Subcutaneous adipose tissue (tissue), 4 donors: ENCODE results near the gene ACSS2. TPM values are rescaled to one million over a fixed set of nuclear protein-coding genes. Genes with fewer than 3 reads are reported as not detected.

Source experiments
- total RNA-seq, 4 donors: library from RNA; depleted of rRNA; stranded (reverse); fragments of >200 nt; gene quantifications; one replicate each; pipeline ENCODE4 v1.1.0, GENCODE V29; 2016
- TF ChIP-seq, protein P1 (sequence below): fragments of 450-650 bp; IDR thresholded peaks from one replicate; pipeline ENCODE4 v1.5.1; 2016; ENCODE audit warnings: low read depth, mild to moderate bottlenecking, control low read depth, antibody characterized with exemption, moderate library complexity

ACSS2 gene
- total RNA-seq, 4 donors from 2014 or later = 97.4 to 252 (median 136) TPM

DNA sequence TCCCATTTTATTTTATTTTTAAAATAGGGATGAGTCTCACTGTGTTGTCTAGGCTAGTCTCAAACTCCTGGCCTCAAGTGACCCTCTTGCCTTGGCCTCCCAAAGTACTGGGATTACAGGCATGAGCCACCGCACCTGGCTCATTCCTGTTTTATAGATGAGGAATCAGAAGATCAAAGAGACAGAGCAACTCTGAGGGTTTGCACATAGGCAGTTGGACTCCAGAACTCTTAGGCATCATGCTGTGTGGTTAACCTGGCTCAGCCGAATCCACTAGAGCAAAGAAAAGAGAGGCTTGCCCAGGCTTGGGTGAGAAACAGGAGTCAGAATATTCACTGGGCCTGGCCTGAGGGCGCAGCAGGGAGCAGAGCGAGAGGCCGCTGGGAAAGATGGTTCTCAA lies 88.6 kb downstream of the ACSS2 start:
- TF ChIP-seq, protein P1, sequence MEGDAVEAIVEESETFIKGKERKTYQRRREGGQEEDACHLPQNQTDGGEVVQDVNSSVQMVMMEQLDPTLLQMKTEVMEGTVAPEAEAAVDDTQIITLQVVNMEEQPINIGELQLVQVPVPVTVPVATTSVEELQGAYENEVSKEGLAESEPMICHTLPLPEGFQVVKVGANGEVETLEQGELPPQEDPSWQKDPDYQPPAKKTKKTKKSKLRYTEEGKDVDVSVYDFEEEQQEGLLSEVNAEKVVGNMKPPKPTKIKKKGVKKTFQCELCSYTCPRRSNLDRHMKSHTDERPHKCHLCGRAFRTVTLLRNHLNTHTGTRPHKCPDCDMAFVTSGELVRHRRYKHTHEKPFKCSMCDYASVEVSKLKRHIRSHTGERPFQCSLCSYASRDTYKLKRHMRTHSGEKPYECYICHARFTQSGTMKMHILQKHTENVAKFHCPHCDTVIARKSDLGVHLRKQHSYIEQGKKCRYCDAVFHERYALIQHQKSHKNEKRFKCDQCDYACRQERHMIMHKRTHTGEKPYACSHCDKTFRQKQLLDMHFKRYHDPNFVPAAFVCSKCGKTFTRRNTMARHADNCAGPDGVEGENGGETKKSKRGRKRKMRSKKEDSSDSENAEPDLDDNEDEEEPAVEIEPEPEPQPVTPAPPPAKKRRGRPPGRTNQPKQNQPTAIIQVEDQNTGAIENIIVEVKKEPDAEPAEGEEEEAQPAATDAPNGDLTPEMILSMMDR = no peak

DNA sequence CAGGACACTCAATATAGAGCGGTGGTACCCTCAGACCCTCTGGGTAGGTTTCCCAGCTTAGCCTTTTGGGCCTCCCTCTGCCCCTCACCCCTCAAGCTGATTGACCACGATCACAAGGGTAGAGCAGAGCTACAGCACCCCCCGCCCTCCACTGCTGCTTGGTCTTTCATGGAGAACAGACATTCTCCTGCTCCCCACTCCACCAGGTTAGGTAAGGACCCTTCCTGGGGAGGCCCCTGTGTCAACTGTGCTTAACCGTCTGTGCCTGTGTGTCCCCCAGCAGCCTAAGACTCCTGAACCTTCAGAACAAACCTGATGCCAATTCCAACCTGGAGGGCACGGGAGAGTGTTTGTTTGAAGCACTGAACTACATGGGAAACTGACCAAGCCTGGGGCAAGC lies 91.0 kb downstream of the ACSS2 start:
- TF ChIP-seq, protein P1 = no peak

DNA sequence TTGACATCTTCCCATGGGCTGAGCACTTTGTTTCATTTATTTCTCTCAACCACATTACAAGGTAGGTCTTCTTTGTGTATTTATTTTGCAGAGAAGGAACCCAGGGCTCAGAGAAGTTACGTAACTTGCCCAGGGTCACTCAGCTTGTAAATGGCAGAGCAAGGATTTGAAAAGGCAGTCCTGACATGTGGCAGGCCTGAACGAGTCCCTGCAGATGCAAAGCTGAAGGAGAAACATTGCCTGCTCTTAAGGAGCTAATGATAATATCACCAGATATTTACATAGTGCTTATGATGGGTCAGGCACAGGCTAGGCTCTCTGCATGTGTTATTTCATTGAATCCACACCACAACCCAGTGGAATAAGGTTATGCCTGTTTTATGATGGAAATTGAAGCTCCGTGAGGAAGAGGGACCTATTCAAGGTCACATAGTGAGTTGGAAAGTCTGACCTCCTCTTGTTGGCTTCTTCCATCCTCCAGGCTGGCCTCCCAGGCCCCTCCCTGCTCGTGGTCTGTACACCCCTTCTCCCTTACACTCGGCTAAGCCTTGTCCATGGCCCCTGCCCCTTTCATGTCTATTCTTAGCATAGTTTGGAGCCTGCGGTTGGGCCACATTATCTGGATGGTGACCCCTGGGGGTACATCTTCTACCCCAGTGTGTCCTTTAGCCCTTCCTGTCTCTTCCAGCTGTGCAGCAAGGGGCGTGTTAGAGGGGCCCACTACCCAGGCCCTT lies 91.8 kb downstream of the ACSS2 start:
- TF ChIP-seq, protein P1 = no peak

DNA sequence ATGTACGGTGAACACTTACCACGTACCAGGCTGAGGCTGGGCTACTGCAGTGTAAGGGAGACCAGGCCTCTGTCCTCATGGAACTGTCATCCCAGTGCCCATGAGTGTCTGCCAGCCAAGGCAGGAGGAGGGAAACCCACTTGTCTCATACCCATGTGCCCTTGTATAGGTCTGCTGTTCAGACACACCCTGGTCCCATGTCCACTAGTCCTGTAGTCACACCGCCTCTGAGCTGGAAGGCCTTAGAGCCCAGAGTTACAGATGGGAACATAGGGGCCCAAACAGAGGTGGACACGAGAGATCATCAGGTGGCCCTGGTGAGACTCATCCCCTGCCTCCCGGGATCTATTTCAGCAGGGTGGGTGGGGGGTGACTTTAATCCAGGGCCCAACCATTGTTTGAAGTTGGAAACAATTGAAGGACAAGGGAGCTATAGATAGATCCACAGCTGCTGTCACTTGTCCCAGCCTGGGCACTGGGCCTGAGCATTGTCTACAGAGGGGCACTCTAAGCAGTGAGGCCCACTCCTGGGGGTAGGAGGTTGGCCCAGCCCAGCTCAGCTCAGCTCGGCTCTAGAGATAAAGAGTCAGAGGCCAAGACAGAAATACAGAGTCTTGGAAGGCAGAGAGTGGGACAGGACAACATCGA lies 93.9 kb downstream of the ACSS2 start:
- TF ChIP-seq, protein P1 = no peak

DNA sequence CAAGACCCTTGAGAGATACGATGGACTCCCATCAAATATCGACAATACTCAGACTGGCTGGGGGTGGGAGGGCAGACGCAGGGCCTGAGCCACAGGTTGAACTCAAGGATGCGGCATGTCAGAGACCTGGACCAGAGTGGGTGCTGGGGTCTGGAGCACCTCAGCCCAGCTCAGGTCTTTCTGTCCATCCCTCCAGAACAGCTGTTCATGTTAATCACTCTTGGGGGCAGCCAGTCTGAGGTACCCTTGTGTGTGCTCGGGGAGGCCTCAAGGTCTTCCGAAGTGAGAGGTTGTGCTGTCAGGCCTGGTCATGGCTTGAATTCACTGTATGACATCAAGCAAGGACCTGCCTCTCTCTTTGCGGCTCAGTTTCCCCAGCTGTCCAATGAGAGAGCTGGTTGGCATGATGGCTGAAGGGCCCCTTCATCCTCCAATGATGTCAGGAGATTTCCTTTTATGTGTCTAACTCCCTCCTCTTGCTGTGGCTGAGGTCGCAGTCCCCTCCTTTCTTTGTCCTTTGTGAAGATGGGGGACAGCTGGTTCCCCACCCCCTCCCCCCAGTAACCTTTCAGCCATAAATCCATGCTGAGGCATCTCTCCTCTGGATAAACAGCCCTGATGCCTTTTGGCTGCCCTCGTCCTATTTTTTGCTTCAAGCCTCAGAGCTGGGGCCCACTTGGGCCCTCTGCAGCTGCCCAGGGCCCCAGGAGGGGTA lies 94.6 kb downstream of the ACSS2 start:
- TF ChIP-seq, protein P1 = no peak

DNA sequence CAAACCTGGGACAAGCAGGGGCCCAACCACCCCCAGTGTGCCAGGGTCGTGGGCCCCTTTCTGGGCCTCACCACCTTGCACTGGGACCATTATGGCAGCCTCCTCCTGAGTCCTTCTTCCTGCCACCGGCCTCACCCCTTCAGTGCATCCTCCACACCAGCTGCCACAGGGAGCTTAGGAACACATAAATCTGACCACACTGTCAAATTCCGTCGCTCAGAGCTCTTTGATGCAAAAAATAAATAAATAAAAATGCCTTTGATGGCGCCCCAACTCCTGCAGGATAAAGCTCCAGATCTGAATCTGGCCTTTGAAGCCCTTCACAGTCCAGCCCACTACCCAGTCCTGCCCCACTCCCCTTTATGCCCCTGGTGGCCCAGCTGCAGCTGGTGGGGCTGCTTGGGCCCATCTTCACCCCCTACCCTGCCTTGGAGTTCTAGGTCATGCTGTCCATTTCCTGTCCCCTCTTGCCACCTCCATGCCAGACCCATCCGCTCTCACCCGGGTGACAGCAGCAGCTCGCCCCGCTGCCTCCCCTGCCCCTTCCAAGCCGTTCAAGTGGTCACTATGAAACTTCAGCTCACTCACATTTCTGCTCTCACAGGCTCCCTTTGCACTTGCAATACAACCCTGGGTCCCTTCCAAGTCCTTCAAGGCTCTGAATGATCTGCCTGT lies 95.3 kb downstream of the ACSS2 start:
- TF ChIP-seq, protein P1 = no peak

DNA sequence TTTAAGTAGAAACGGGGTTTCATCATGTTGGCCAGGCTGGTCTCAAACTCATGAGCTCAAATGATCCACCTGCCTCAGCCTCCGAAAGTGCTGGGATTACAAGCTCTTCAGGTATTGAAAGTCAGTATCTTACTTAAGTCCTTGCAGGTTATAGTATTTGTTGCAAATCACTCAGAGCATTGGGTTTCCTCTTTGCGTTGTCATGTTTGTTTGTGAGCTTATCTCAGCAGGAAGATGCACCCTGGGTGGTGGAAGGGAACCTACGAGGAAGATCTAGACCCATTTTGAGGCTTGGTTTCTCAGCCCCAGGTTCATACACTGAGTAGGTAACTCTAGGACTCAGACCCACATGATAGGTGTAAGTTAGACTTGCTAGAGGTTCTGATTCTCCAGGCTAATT lies 97.8 kb downstream of the ACSS2 start:
- TF ChIP-seq, protein P1 = no peak
